HepG2 (cell line): ENCODE data around the gene ZDHHC11.
"Not testable (repeated sequence)": the region's sequence is repeated elsewhere in the genome, so short reads cannot be mapped to it uniquely, and the experiment has no call there.

ENCODE experiments used
- TCF12 ChIP-seq, 2 experiments: fragments of 450-650 bp in 1 of 2; sonication (generic) in 1 of 2; formaldehyde crosslinking in 1 of 2; IDR thresholded peaks; 2 replicates each; pipeline versions ENCODE4 v1.6.1 to v1.8.0; 2017 to 2022; ENCODE audit warnings: antibody characterized with exemption in 1 of 2, mild to moderate bottlenecking in 1 of 2, missing genetic modification reagents in 1 of 2, moderate library complexity in 1 of 2
- ZHX1 ChIP-seq: sonication (generic); formaldehyde crosslinking; IDR thresholded peaks from 2 replicates; pipeline ENCODE4 v1.8.1; 2022; ENCODE audit warnings: low read depth, mild to moderate bottlenecking, missing genetic modification reagents
- TF ChIP-seq, protein P1 (sequence below): IDR thresholded peaks from 2 replicates; pipeline ENCODE4 v1.6.1; 2016; ENCODE audit warnings: mild to moderate bottlenecking
- TF ChIP-seq, protein P2 (sequence below): sonication (generic); formaldehyde crosslinking; IDR thresholded peaks from 2 replicates; pipeline ENCODE4 v1.5.0; 2020; ENCODE audit warnings: mild to moderate bottlenecking, missing genetic modification reagents, moderate library complexity
- TF ChIP-seq, protein P3 (sequence below): sonication (generic); formaldehyde crosslinking; IDR thresholded peaks from 2 replicates; pipeline ENCODE4 v1.4.0; 2020; ENCODE audit warnings: missing genetic modification reagents

- TF ChIP-seq, protein P1, sequence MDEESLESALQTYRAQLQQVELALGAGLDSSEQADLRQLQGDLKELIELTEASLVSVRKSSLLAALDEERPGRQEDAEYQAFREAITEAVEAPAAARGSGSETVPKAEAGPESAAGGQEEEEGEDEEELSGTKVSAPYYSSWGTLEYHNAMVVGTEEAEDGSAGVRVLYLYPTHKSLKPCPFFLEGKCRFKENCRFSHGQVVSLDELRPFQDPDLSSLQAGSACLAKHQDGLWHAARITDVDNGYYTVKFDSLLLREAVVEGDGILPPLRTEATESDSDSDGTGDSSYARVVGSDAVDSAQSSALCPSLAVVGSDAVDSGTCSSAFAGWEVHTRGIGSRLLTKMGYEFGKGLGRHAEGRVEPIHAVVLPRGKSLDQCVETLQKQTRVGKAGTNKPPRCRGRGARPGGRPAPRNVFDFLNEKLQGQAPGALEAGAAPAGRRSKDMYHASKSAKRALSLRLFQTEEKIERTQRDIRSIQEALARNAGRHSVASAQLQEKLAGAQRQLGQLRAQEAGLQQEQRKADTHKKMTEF = not testable (repeated sequence)
- TF ChIP-seq, protein P2, sequence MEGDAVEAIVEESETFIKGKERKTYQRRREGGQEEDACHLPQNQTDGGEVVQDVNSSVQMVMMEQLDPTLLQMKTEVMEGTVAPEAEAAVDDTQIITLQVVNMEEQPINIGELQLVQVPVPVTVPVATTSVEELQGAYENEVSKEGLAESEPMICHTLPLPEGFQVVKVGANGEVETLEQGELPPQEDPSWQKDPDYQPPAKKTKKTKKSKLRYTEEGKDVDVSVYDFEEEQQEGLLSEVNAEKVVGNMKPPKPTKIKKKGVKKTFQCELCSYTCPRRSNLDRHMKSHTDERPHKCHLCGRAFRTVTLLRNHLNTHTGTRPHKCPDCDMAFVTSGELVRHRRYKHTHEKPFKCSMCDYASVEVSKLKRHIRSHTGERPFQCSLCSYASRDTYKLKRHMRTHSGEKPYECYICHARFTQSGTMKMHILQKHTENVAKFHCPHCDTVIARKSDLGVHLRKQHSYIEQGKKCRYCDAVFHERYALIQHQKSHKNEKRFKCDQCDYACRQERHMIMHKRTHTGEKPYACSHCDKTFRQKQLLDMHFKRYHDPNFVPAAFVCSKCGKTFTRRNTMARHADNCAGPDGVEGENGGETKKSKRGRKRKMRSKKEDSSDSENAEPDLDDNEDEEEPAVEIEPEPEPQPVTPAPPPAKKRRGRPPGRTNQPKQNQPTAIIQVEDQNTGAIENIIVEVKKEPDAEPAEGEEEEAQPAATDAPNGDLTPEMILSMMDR (CRISPR knock-in tag) = not testable (repeated sequence)
- TF ChIP-seq, protein P3, sequence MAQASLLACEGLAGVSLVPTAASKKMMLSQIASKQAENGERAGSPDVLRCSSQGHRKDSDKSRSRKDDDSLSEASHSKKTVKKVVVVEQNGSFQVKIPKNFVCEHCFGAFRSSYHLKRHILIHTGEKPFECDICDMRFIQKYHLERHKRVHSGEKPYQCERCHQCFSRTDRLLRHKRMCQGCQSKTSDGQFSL = not testable (repeated sequence)
- TF ChIP-seq TCF12 (IDR thresholded peaks at IDR 0.05); TCF12 (CRISPR knock-in tag; IDR thresholded peaks at IDR 0.05); ZHX1 (CRISPR knock-in tag): not testable (repeated sequence)
Measured at GRCh38 chr5:853416-854090, 2.8 kb upstream of the ZDHHC11 start.
